Measurements from ENCODE around the gene APOBEC3C.
A peak's percentile ranks its signal among the peaks of the same experiment; 100 is the strongest.
"Not testable (repeated sequence)": the region's sequence is repeated elsewhere in the genome, so short reads cannot be mapped to it uniquely, and the experiment has no call there.

APOBEC3C gene

DNA sequence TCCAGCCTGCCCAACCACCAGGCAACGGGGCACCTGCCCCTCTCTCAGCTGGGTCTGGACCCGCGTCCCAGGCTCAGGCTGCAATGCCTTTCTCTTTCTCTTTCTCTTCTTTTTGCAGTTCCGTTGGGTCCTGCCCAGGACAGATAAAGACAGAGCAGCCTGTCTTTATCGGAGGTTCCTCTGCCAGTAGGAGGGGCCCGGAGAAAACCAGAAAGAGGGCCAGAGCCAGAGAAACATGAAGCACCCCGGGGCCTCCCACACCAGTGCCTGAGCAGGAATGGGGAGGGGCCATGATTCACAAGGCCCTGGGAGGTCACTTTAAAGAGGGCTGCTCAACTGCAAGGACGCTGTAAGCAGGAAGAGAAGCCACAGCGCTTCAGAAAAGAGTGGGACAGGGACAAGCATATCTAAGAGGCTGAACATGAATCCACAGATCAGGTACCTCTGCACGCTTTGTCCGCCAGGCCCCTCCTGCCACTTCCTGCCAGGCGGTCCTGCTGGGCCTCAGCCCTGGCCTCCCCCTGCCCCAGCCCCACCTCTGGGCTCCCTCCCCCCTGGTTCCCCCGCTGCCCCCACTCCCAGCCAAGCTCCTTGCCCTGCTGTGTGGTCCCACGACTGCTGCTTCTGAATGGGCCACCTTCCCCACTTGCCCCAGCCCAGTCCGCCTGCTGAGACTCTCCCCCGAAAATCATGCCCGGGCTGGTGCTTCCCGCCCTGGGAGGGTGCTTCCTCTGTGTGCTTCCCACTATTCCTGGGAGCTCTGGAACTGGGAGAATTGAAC is at the start of gene APOBEC3C:
Gene APOBEC3C, plus strand, starts transcription at position 316 of the 781 bp plus-strand sequence. Its CDS starts 106 bp downstream, at position 422.
- DNase-seq: peak; percentile 70

DNA sequence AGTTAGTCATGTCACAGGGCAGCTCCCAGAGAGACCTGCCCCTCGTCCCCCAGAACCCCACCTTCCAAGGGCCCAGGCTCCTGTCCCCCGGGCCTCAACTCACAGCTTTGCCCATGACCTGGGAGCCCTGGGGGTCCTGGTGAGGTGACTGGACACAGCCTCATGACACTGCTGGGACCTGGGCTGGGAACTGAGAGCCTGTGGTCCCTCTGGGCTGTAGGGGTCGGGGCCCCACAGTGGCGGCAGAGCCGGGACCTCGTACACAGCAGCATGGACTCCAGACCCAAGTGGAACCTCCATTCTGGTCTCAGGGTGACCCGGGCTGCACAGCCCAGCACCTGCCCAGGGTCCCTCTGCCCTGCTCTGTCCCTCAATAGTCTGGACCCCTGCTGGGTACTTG is 49.8 kb upstream of the APOBEC3C start:
- no peak for DNase-seq

DNA sequence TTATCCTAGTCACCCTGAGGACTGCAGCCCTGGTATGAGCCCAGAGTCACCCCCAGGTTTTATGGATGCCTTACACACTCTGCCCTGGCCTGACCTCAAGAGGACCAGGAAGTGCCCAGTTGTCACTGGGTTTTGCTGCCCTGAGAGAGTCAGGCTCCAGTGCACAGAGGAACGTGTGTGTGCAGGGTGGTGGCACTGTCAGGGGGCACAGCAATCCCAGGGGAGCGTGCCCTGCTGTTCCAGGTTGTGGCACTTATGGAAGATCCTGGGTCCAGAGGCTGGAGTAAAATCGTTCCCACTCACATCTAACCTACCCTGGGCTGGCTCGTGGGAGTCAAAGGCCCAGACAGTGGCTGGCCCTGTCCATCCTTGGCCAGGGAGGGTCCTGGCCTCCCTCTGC is 49.1 kb upstream of the APOBEC3C start:
- no peak for DNase-seq

DNA sequence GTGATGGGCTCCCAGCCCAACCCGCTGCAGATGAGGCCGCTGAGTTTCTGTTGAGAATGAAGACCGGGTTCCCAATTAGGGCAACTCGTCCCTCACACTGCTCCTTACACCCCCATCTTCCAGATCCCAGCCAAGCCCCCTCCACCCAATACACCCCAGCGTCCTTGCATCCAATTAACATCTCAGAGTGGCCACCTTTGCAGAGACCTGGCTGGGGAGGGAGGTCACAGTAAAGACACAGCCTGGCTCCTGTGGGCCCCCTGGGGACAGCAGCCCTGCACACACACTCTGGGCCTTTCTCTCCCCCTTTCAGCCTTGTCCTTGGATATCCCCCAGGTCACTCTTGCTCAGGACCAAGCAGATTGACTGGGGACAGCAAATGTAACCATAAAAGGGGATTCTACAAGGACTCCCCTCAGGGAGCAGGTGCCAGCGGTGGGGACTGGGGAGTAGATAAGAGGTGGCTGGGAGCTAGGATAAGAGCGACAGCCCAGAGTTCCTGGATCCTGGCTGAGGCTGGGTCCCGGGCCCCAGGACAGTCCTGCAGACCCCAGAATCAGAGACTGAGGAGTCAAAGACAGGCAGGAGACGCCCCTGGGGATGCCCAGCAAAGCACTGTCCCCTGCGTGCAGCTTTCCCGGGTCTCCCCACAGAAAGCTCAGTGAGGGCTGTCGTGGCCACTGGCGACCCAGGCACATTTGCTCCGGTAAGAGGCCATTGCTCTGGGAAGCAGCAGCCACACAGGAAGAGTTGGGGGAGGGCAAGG is 48.3 kb upstream of the APOBEC3C start:
- DNase-seq: no peak

DNA sequence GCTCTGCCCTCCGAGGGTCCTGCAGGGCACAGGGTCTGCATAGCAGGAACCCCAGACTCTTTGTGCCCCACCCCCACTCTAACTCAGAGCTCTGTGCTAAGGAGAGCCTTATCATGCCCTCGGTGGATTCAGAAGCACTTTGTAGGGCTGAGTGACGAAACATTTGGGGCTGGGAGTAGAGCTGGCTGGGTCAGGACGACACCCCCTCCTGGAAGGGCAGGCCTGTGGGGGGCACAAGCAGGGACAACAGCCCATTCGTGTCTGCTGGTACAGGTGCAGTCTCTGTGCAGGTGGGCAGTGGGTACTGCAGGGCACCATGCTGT is 47.7 kb upstream of the APOBEC3C start:
- DNase-seq: no peak

DNA sequence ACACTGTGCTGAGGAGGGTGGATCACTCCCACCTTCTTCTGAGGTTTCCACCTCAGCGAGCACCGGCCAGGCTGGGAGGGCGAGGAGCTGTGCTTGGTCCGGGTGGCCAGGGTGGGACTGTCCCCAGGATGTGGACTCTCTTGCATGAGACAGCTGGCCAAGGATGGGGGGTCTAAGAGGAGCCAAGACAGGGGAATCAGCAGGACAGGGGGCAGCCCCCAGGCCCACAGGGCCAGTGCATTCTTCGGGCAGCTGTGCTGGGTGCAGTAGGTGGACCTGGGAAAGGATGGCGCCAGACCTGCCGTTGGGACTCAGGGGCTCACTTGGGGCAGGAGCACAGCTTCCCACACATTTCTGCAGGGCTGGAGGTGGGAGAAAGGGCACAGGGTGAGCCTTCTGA is 47.1 kb upstream of the APOBEC3C start:
- DNase-seq: no peak

DNA sequence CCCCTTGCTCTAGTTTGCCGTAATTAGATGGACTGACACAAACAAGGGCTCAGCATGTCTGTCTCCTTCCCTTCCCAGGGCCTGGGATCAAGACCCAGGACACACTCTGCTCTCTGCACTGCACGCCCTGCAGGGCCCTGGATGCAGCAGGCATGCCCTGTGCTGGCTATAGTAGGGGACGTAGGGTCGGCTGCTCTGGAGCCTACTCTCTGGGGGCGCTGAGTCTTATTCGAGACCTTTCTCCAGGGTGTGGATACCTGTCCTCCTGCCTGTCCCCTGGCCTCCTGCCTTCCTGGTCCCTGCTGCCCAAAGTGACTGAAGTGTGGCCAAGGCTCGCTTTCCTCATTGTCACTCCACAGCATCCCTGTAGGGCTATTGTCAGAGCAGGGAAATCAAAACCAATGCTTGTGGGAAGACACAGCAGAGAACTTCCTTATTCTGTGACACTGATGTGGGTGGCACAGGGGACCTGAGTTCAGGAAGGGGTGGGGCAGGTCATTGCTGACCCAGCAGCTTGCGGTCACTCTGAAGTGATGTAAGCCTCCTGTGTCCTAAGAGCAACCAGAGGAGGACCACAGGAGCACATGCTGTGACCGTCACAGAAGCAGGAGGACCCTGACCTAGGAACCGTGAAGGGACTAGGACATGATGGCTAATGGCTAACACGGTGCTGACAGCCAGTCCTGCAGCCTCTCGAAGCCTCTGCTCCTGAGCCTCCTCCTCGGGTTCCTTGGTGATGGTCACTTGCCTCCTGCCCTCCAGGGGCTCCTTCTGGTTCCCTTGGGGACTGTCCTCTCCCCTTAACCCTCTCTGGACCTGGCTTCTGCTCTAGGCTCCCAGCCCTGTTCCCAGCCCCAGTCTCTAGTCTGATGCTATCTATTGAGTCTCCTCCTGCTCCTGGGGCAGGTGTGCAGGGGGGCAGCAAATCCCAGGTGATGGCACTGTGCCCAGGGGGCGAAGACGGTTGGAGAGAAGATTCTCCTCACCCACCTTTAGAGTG is 46.3 kb upstream of the APOBEC3C start:
- no peak for DNase-seq

DNA sequence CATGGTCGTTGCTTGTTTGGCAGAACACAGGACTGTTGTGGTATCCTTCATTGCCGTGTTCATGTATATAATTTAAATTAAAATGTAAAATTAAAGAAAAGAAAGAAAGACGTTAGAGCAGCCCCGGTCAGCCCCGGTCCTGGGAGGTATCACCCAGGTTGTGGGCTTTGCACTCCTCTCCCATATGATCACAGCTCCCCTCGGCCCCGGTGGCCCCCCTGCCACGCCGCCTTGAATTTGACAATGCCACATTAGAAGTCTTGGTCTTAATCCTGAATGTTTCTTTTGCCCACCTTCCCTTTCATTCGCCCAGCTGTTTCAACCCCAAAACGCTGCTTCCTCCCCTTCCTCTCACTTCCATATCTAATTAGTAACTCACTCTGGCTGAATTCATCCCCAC is 45.3 kb upstream of the APOBEC3C start:
- DNase-seq: no peak

DNA sequence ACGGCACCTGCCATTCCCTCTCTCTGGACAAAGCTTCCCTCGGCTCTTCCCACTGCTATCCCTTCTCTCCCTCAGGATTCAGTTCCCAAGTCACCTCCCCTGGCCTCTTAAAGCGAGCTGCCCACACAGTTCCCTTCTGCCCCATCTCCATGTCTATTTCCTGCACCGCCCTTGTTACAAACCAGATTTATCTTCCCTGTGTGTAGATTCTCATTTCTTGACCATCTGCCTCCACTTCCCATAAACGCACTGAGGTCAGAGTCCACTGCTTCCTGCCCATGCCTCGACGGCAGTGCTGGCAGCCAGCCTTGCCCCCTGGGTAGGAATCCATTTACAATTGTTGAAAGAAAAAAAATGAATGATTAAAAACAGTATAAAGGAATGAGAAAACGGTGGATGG is 43.5 kb upstream of the APOBEC3C start:
- DNase-seq: no peak

DNA sequence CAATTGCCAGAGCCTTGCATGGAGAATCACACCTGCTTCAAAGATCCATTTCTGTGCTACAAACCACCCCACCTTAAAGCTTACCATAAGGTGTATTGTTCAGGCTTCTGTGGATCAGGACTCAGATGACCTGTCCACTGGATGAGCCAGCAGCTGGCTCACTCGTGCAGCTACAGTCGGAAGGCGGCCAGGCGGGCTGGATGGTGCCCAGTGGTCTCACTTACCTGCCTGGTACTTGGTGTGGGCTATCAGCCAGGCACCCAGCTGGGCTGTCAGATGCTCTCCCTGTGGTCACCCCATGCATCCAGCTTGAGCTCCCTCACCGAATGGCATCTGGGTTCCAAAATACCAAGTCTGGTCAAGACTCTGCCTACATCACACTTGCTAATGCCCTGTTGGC is 42.9 kb upstream of the APOBEC3C start:
- DNase-seq: no peak

DNA sequence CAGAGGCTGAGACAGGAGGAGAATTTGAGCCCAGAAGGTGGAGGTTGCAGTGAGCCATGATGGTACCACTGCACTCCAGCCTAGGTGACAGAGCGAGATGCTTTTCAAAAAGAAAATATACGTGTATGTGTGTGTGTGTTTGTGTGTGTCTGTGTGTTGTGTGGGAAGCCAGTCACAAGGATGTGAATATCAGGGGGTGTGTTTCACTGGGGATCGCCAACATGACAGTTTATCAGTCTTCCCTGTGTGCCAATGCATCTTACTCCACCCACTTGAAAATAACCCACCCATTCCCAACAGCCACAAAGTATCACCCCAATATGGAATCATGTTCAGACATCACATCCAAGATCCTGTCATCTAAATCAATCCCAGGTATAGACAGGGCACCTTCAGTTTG is 42.3 kb upstream of the APOBEC3C start:
- DNase-seq: no peak

DNA sequence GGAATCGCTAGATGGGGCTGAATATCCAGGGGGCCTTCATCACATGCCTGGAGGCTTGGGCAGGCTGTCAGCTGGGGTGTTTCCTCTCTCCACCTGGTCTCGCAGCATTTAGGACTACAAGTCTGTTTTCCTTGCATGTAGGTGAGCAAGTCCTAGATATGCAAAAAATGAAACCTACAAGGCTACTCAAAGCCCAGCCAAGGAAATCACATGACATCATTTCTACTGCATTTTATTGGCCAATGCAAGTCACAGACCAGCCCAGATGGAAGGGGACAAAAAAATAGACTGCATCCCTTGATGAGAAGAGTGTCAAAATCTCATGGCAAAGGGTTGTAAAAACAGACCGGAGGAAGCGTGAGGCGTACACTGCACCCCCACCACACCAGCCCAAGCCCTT is 41.5 kb upstream of the APOBEC3C start:
- DNase-seq: no peak

DNA sequence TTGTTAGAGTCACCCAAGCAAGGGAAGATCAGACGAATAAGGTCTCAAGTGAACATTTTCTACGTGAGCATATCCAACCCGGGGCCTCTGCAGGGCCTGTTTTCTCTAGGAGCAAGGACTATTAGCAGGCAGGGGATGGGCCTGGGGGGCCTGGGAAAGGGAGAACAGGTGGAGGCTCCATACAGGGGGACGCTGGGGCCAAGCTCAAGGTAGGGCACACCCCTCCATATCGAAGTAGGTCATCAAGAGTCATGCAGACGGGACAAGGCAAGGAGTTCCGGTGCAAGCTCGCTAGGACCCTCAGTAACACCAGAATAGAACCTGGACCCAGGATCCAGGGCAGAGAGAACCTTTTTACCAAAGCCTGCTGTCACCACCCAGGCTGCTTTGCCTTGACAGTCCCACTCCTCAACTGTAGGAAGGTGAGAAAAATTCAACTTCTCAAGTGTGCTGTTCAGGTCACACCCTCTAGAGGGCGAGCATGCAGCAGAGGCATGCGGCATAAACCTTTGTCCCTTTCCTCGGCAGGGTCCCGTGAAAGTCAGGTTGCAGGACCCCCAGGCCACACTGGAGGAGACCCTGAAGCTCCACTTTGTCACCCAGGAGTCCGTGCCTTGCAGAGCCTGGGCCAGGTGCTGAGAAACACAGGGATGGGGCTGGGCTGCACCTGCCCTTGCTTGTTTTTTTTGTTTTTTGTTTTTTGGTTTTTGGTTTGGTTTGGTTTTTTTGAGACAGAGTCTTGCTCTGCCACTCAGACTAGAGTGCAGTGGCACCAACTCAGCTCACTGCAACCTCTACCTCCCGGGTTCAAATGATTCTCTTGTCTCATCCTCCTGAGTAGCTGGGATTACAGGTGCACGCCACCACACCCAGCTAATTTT is 40.5 kb upstream of the APOBEC3C start:
- DNase-seq: no peak

DNA sequence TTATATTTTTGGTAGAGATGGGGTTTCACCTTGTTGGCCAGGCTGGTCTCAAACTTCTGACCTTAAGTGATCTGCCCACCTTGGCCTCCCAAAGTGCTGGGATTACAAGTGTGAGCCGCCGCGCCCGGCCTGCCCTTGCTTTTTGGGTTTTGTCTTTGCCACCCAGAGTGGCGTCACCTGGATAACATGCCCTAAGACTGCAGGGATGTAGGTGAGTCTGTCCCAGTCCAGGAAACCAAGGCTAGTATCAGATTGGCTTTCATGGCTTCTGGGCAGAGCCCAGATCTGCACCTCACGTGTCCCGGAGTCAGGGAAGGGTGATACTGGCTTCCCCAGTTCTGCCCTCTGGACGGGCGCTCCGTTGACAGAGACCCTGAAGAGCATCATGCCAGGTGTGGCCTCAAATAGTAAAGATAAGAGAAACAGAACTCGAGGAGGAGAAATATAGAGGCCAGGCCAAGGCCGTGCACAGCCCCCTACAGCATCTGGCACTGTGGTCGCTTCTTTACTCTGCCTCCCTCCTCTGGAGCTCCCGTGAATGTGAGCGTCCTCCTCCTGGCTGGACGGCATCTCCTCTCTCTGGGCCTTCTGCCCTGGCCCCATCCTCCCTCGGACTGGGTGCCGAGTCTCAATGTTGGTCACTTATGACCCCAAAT is 39.8 kb upstream of the APOBEC3C start:
- DNase-seq: no peak

DNA sequence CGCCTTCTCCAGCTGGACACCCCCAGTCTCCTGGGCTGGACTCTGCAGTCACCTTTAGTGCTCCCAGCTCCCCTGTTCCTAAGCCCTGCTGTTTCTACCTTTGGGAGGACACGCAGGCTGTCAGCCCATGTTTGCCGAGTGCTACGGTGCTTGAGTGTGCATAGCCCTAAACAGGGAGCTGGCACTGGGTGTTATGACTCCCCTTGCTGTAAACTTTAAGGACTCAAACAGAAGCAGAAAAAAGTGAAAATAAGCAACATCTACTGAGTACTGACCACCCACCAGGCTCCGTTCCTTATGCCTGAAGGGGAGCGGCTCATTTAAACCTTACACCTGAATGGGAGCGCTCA is 39.3 kb upstream of the APOBEC3C start:
- no peak for DNase-seq

DNA sequence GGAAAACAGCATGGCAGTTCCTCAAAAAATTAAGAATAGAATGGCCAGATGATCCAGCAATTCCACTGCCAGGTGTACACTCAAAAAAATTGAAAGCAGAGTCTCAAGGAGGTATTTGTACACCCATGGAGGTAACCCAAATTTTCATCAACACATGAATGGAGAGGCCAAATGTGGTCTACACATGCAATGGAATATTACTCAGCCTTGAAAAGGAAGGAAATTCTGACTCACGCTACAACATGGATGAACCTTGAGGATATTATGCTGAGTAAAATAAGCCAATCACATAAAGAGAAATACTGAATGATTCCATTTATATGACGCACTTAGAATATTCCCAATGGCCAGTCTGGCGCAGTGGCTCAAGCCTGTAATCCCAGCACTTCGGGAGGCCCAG is 36.8 kb upstream of the APOBEC3C start:
- not testable (repeated sequence) for DNase-seq

DNA sequence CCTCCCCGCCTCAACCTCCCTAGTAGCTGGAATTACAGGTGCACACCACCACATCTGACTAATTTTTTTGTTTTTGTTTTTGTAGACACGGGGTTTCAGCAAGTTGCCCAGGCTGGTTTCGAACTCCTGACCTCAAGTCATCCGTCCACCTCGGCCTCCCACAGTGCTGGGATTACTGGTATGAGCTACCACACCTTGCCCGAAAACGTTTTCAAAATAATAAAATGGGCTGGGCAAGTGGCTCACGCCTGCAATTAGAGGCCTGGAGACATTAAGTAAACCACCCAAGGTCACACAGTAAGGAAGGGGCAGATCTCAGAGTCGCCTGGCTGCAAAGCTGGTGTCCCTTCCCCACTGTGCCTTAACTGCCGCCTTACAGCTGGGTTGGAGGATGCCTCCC is 33.5 kb upstream of the APOBEC3C start:
- DNase-seq: not testable (repeated sequence)

DNA sequence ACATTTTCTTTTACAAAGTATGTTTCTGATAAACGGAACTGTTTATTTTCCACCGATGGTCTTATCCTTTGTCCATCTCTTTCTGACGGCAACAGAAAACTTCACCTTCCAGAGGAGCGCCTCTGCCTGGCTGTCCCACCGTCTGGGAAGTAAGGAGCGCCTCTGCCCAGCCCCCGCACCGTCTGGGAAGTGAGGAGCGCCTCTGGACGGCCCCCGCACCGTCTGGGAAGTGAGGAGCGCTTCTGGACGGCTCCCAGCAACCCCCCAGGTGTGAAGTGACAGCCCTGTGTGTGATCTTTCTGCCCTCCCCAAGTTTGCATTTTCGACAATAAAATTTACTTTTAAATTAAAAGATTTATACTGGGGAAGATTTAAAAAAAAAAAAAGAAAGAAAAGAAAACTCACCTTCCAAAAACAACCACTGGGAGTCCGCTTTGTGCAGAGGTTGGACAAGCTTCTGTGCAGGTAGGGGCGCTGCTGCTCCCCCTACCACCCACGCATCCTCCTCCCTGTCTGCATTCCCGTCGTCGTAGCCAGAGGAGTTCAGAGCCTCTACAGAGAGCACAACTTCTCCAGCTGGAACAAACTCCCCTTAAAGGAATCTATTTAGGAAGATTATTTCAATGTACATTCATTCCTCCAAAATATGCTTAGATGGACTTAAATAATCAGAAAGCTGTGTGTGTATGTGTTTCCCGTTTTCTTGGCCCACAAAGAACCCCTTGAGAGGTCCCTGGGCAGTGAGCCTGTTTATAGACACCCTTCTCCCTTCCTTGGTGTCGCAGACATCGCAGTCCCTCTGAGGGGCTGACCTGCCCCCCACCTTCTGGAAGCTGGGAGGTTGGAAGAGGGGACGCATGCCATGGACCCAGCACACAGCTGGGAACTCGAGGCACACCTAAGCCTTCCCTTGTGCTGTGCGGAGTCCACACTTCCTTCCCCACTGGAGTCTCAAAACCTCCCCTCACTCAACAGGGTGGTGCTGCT is 32.8 kb upstream of the APOBEC3C start:
- no peak for DNase-seq

DNA sequence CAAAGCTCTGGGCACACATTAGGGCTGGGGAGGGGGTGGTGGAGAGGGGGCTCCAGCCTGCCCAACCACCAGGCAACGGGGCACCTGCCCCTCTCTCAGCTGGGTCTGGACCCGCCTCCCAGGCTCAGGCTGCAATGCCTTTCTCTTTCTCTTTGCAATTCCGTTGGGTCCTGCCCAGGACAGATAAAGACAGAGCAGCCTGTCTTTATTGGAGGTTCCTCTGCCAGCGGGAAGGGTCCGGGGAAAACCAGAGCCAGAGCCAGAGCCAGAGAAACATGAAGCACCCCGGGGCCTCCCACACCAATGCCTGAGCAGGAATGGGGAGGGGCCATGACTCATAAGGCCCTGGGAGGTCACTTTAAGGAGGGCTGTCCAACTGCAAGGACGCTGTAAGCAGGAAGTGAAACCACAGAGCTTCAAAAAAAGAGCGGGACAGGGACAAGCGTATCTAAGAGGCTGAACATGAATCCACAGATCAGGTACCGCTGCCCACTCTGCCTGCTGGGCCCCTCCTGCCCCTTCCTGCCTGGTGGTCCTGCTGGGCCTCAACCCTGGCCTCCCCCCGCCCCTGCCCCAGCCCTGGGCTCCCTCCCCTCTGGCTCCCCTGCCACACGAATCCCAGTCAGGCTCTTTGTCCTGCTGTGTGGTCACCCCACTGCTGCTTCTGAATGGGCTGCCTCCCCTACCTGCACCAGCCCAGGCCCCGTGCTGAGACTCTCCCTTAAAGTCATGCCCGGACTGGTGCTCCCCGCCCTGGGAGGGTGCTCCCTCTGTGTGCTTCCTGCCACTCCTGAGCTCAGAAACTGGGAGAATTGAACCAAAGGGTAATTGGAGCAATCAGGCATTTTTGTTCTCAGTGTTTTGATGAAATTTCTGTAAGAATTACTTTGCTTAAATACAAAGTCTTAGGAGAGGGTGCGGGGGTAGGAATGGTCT is 31.8 kb upstream of the APOBEC3C start, which contains the start of gene APOBEC3B:
Gene APOBEC3B, plus strand, starts transcription at position 356 of the 936 bp plus-strand sequence. Its CDS starts 107 bp downstream, at position 463.
- DNase-seq: peak; percentile 88

Data from amniotic stem cell (primary cell).